Effector memory CD8-positive, alpha-beta T cell (primary cell): ENCODE measurements around the gene MAPKAPK2.
A peak's percentile ranks its signal among the peaks of the same experiment; 100 is the strongest.

Experiments used
- ATAC-seq: fragments of 150-1000 bp; cut with Tn5 transposase; replicated peaks from 2 replicates; pipeline ENCODE4 v1.10.0; 2021; ENCODE audit warnings: mild to moderate bottlenecking, moderate library complexity
- DNase-seq, 3 experiments: peaks; one replicate each; pipeline ENCODE4 v3.0.0; 2021
- H3K27ac Mint-ChIP-seq, 2 donors: one replicate each; pipeline ENCODE4 v1.8.0; 2022; ENCODE audit warnings: mild to moderate bottlenecking in 2 of 2, mixed read lengths in 2 of 2, moderate library complexity in 2 of 2
- H3K27me3 Mint-ChIP-seq, 2 donors: one replicate each; pipeline ENCODE4 v1.8.0; 2022; ENCODE audit warnings: mixed read lengths in 2 of 2
- H3K36me3 Mint-ChIP-seq: one replicate; pipeline ENCODE4 v1.8.0; 2022; ENCODE audit warnings: mild to moderate bottlenecking, moderate library complexity, mixed read lengths; ENCODE audit not compliant: insufficient read depth
- H3K4me1 Mint-ChIP-seq, 2 donors: one replicate each; pipeline ENCODE4 v1.8.0; 2022; ENCODE audit warnings: low read depth in 2 of 2, mixed read lengths in 2 of 2
- H3K4me3 Mint-ChIP-seq, 2 donors: one replicate each; pipeline ENCODE4 v1.8.0; 2022; ENCODE audit warnings: mild to moderate bottlenecking in 2 of 2, mixed read lengths in 2 of 2, moderate library complexity in 2 of 2
- H3K9me3 Mint-ChIP-seq, 2 donors: one replicate each; pipeline ENCODE4 v1.8.0; 2022; ENCODE audit warnings: mixed read lengths in 2 of 2

Gene MAPKAPK2

GRCh38 chr1:206664740-206665139, 20.0 kb upstream of the MAPKAPK2 start:
- peaks cover 12 to 35% of the 10 kb centered on the region in 2 donors for H3K27me3 Mint-ChIP-seq
- DNase-seq (no peak), ATAC-seq (no peak)
- no peak overlapping the region for H3K4me3 Mint-ChIP-seq
- H3K4me1 Mint-ChIP-seq, result peaks cover 12 to 18% of the 10 kb centered on the region in 2 donors
- H3K9me3 Mint-ChIP-seq, result no peaks in the 10 kb centered on the region
- H3K27ac Mint-ChIP-seq, result no peak overlapping the region
- H3K36me3 Mint-ChIP-seq, result no peaks in the 10 kb centered on the region

DNA sequence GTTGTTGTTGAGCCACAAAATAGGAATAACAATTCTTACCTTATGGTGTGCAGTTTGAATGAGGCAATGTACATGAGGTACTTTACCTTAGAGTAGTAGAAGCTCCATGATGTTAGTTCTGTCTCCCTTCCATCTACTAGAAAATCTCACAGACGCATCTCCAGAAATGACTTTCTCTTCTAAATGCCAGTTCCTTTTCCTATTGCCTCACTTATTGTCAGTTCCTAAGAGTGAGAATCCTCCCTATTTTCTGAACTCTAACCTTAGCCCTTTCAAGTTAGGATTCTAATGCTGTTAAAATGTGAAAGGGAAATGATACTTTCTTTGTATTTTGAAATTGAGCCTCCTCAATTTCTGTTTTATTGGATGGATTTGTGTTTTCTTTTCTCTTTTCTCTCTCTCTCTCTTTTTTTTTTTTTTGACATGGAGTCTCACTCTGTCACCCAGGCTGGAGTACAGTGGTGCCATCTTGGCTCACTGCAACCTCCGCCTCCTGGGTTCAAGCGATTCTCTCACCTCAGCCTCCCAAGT, 18.6 kb upstream of the MAPKAPK2 start:
- DNase-seq, result no peak
- Mint-ChIP-seq H3K36me3 (no peaks in the 10 kb centered on the region), H3K27ac (peak overlapping the region in 1 of 2 donors; percentile 8), H3K27me3 (peaks cover 12 to 24% of the 10 kb centered on the region in 2 donors), H3K4me3 (no peak overlapping the region), H3K9me3 (no peaks in the 10 kb centered on the region), H3K4me1 (peaks cover 12 to 18% of the 10 kb centered on the region in 2 donors)
- no peak for ATAC-seq

GRCh38 chr1:206666954-206667665, 17.6 kb upstream of the MAPKAPK2 start:
- peak overlapping the region in 1 of 2 donors; percentile 54 for H3K4me3 Mint-ChIP-seq

DNA sequence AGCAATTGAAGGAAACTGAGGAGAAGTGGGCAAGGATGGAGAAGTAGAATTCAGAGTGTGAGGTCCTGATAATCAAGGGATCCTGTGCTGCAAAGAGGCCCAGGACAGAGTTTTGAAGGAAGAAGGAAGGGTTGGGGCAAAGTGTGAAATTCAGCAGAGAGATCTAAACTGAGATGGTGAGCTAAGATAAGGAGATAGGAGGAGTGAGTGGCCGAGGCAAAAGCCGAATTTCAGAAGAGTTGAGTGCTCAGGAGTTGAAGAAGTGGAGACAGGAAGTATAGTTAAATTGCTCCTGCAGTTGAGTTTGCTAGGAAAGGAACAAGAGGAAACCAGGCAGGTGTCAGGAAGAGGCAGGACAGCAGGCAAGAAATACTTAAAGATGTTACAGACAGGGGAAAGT, 16.4 kb upstream of the MAPKAPK2 start:
- ATAC-seq (peak; percentile 36), DNase-seq (no peak)
- Mint-ChIP-seq H3K27ac (peak overlapping the region; percentile 6 to 74), H3K27me3 (peaks cover 0 to 2% of the 10 kb centered on the region in 2 donors), H3K9me3 (no peaks in the 10 kb centered on the region), H3K4me1 (peaks cover 12 to 17% of the 10 kb centered on the region in 2 donors), H3K4me3 (peak overlapping the region; percentile 4 to 54), H3K36me3 (no peaks in the 10 kb centered on the region)

More at GRCh38 chr1:206666954-206667665, 17.6 kb upstream of the MAPKAPK2 start:
- ATAC-seq (no peak), DNase-seq (no peak)
- no peaks in the 10 kb centered on the region for H3K9me3 Mint-ChIP-seq
- H3K27me3 Mint-ChIP-seq, result peaks cover 10 to 14% of the 10 kb centered on the region in 2 donors
- H3K4me1 Mint-ChIP-seq, result peaks cover 12 to 18% of the 10 kb centered on the region in 2 donors
- H3K36me3 Mint-ChIP-seq, result no peaks in the 10 kb centered on the region
- H3K27ac Mint-ChIP-seq, result peak overlapping the region; percentile 6 to 74

GRCh38 chr1:206668874-206669410, 15.8 kb upstream of the MAPKAPK2 start:
- H3K27me3 Mint-ChIP-seq, result no peaks in the 10 kb centered on the region
- H3K4me3 Mint-ChIP-seq, result no peak overlapping the region
- ATAC-seq (no peak), DNase-seq (no peak)
- H3K27ac Mint-ChIP-seq, result peak overlapping the region in 1 of 2 donors; percentile 74
- H3K36me3 Mint-ChIP-seq, result no peaks in the 10 kb centered on the region
- no peaks in the 10 kb centered on the region for H3K9me3 Mint-ChIP-seq
- H3K4me1 Mint-ChIP-seq, result peaks cover 11 to 13% of the 10 kb centered on the region in 2 donors

DNA sequence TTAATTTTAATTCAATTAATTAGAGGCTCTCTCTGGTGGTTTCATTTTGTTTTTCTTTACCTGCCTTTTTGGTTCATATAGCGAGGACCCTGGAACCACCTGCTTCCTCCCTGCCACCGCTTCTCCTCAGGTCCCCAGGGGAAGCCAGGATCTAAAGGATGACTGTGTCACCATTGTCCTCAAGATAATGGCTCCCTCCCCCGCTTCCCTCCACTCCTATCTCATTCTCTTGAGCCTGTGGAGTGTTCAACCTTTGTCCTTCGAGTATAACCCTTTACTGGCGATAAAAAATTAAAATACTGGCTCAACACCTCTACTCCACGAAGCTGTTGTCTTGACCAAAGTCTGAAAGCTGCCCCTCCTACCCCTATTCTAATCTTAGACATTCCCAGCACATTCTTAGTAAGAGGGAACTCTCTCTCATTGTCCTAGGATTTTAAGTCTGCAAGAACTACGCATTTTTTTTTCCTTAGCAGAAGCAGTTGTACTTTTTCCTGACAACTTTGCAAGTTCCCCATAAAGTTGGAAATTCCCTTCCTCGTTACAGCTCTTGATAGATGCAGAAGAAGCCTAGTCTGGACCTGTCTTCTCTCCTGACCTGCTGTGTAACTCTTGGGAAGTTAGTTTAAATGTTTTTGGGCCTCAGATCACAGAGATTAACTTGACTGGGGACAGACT, 12.6 kb upstream of the MAPKAPK2 start:
- ATAC-seq (no peak), DNase-seq (no peak)
- no peaks in the 10 kb centered on the region for H3K9me3 Mint-ChIP-seq
- peaks cover 9 to 13% of the 10 kb centered on the region in 2 donors for H3K4me1 Mint-ChIP-seq
- H3K27ac Mint-ChIP-seq, result no peak overlapping the region
- H3K36me3 Mint-ChIP-seq, result no peaks in the 10 kb centered on the region
- H3K27me3 Mint-ChIP-seq, result no peaks in the 10 kb centered on the region
- H3K4me3 Mint-ChIP-seq, result no peak overlapping the region

DNA sequence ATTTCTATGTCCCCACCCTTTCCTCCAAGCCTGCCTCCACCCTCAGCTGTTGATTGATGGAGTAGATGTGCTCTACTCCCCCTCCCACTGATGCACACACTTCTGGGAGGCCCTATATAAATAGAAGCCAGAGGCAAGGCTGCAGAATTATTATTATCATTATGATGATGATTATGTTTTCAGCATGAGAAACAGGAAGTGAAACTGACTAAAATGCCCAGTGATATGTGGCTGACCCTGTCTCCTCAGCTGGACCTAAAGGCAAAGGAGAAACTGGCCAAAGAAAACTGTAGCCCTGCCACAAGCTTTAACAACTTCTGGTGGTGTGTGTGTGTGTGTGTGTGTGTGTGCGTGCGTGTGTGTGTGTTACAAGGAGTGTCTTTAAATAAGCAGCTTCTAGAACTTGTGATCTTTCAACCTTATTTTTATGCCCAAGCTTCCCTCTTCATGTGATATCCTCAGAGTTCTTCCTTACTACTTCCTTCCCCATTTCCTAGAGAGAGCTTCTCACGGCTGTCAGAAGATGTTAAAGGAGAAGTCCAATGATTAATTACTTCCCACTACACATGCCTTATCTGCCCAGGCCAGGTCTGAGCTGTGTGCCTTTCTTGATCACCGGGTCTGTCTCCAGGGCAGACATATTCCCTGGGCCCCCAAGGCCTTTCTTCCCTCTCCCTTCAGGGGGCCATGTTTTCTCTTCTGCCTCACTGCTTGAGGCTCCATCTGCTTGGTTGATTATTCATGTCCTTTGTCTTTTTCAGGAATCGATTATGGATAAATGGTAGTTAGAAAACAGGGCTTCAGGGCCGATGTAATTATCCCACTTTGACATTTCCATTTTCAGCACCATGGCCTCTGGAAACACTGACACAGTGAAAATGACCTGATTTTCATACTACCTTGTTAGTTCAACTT, 11.6 kb upstream of the MAPKAPK2 start:
- no peaks in the 10 kb centered on the region for H3K27me3 Mint-ChIP-seq
- H3K9me3 Mint-ChIP-seq, result no peaks in the 10 kb centered on the region
- no peak overlapping the region for H3K27ac Mint-ChIP-seq
- H3K36me3 Mint-ChIP-seq, result no peaks in the 10 kb centered on the region
- no peak overlapping the region for H3K4me3 Mint-ChIP-seq
- ATAC-seq (no peak), DNase-seq (no peak)
- H3K4me1 Mint-ChIP-seq, result peaks cover 4 to 6% of the 10 kb centered on the region in 2 donors

DNA sequence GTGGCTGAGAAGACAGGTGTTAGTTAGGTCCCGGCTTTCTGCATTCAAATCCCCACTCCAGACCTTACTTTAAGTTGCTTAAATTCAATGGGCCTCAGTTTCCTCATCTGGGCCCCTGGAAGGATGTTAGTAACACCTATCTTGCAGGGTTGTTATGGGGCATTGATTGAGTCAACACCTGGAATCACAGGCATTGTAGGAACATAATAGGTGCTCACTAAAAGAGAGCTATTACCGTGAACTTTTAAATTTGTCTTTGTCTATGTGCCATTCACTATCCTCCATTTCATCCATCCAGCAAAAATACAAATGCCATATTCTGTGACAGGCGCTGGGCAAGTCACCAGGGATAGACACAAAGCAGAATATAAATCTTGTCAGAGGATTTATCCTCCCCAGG, 10.5 kb upstream of the MAPKAPK2 start:
- Mint-ChIP-seq H3K4me3 (no peak overlapping the region), H3K27me3 (peaks cover 0 to 6% of the 10 kb centered on the region in 2 donors), H3K9me3 (no peaks in the 10 kb centered on the region), H3K4me1 (no peaks in the 10 kb centered on the region), H3K27ac (no peak overlapping the region), H3K36me3 (peaks cover 3% of the 10 kb centered on the region)
- DNase-seq, result no peak
- ATAC-seq, result no peak

DNA sequence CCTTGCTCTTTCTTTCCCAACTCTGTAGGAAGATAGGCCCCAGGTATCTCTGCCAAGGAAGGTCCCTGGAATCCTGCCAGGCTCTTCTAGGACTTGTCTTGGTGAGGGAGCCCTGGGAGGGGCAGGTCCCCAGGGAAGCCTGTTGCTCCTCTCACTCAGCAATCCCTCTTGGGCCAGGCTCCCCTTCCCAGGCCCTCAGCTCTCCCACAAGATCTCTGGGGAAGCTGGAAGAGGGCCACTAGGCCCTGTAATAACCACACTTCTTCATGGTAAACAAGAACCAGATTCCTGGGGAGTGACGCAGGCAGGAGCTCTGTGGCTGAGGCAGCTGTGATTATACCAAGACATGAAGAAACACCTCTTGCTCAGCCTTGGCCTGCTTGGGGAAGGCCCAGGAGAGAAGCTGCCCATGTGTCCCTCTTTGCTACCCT, 9.9 kb upstream of the MAPKAPK2 start:
- H3K27ac Mint-ChIP-seq, result no peak overlapping the region
- H3K27me3 Mint-ChIP-seq, result peaks cover 3 to 6% of the 10 kb centered on the region in 2 donors
- H3K4me3 Mint-ChIP-seq, result no peak overlapping the region
- DNase-seq (no peak), ATAC-seq (no peak)
- H3K9me3 Mint-ChIP-seq, result no peaks in the 10 kb centered on the region
- H3K4me1 Mint-ChIP-seq, result peaks cover 0 to 1% of the 10 kb centered on the region in 2 donors
- peaks cover 3% of the 10 kb centered on the region for H3K36me3 Mint-ChIP-seq

- H3K27ac Mint-ChIP-seq, result no peak overlapping the region
- DNase-seq (no peak), ATAC-seq (no peak)
- peaks cover 6 to 9% of the 10 kb centered on the region in 2 donors for H3K27me3 Mint-ChIP-seq
- peaks cover 0 to 2% of the 10 kb centered on the region in 2 donors for H3K4me1 Mint-ChIP-seq
- H3K9me3 Mint-ChIP-seq, result no peaks in the 10 kb centered on the region
- H3K4me3 Mint-ChIP-seq, result no peak overlapping the region
- H3K36me3 Mint-ChIP-seq, result peaks cover 3% of the 10 kb centered on the region
Observed at GRCh38 chr1:206676499-206676898, 8.2 kb upstream of the MAPKAPK2 start.

DNA sequence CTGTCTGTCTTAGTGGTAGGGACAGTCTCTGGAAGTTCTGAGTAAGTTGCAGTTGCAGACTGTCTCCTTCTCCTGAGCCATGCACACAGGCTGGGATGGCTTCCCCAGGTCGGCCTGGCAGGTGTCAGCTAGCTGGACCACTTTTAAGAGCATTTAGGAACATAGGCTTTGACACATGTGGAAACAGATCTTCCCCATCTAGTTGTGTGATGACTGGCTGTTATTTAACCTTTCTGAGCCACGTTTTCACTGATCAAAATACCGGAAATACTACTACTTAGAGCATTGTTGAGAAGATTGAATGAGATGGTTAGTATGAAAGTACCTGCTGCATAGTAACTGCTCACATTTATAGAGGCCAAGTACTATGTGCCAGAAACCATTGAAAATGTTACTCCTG, 6.2 kb upstream of the MAPKAPK2 start:
- Mint-ChIP-seq H3K27ac (no peak overlapping the region), H3K4me1 (peaks cover 0 to 2% of the 10 kb centered on the region in 2 donors), H3K4me3 (no peak overlapping the region), H3K36me3 (peaks cover 3% of the 10 kb centered on the region), H3K9me3 (no peaks in the 10 kb centered on the region), H3K27me3 (peaks cover 6 to 9% of the 10 kb centered on the region in 2 donors)
- DNase-seq (no peak), ATAC-seq (no peak)

DNA sequence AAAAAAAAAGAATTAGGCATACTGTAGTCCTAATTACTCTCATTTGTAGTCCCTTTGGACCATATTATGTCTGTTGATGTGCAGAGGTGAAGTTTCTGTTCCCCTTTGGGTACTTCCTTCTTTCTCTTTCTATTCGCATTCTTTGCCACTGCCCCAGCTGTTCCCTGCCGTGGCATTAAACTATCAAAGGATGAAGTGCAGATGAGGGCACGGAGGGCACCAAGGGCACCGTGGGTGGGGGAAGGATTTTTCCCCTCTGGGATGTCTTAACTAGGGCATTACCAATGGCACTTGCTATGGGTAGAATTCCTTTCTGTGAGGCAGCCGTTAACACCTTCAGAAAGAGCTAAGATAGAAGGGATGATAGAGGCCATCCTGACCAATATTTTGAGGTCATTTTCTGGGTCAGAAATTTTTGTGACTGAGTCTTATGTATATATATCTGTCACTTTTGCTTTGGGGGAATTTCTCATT, 4.9 kb upstream of the MAPKAPK2 start:
- no peak for DNase-seq
- peaks cover 0 to 5% of the 10 kb centered on the region in 2 donors for H3K4me1 Mint-ChIP-seq
- H3K27me3 Mint-ChIP-seq, result peaks cover 6 to 9% of the 10 kb centered on the region in 2 donors

GRCh38 chr1:206680279-206680678, 4.4 kb upstream of the MAPKAPK2 start:
- ATAC-seq, result no peak
- Mint-ChIP-seq H3K4me1 (peaks cover 0 to 5% of the 10 kb centered on the region in 2 donors), H3K4me3 (no peak overlapping the region), H3K27me3 (peaks cover 6 to 9% of the 10 kb centered on the region in 2 donors), H3K9me3 (no peaks in the 10 kb centered on the region), H3K27ac (no peak overlapping the region), H3K36me3 (peaks cover 13% of the 10 kb centered on the region)
- DNase-seq, result no peak

More for the DNA sequence above, 4.9 kb upstream of the MAPKAPK2 start:
- H3K4me3 Mint-ChIP-seq, result no peak overlapping the region
- no peak overlapping the region for H3K27ac Mint-ChIP-seq
- peaks cover 10% of the 10 kb centered on the region for H3K36me3 Mint-ChIP-seq
- no peaks in the 10 kb centered on the region for H3K9me3 Mint-ChIP-seq
- ATAC-seq, result peak; percentile 49
